Body of pancreas (tissue), 4 donors: Measurements from ENCODE around the gene UFSP2. TPM values are rescaled to one million over a fixed set of nuclear protein-coding genes. Genes with fewer than 3 reads are reported as not detected.

Source experiments
- ATAC-seq: fragments of 150-250 bp; one replicate; pipeline ENCODE4 v1.9.1; 2016
- DNase-seq, 4 donors: peaks; one replicate each; pipeline ENCODE4 v3.0.0-alpha.2; 2019
- H3K27ac ChIP-seq, 4 donors: fragments of 200-600 bp; sonication (generic); 1 replicate in 3 of 4; 2 replicates in 1 of 4; pipeline versions ENCODE4 v1.5.1 to v1.6.1; 2016 to 2019; ENCODE audit warnings: mild to moderate bottlenecking in 1 of 4, mixed read lengths in 1 of 4, moderate library complexity in 1 of 4
- H3K27me3 ChIP-seq, 2 donors: fragments of 200-600 bp; sonication (generic); one replicate each; pipeline ENCODE4 v1.6.0; 2016; ENCODE audit warnings: mild to moderate bottlenecking in 1 of 2
- H3K36me3 ChIP-seq, 2 donors: fragments of 200-600 bp; sonication (generic); replicated peaks in 1 of 2; 2 replicates each; pipeline ENCODE4 v1.5.1; 2016; ENCODE audit warnings: low read depth in 2 of 2; ENCODE audit not compliant: insufficient read depth in 1 of 2
- H3K4me1 ChIP-seq: fragments of 200-600 bp; sonication (generic); one replicate; pipeline ENCODE4 v1.6.0; 2016
- H3K4me3 ChIP-seq, 2 donors: fragments of 200-600 bp; sonication (generic); 1 replicate in 1 of 2; 2 replicates in 1 of 2; pipeline ENCODE4 v1.5.1; 2016 to 2019
- H3K9me3 ChIP-seq, 3 donors: fragments of 200-600 bp; sonication (generic); 1 replicate in 2 of 3; 2 replicates in 1 of 3; pipeline ENCODE4 v1.5.1; 2016
- POLR2A ChIP-seq, 3 donors: fragments of 450-650 bp; IDR thresholded peaks; one replicate each; pipeline ENCODE4 v1.6.1; 2016; ENCODE audit warnings: antibody characterized with exemption in 3 of 3, mild to moderate bottlenecking in 2 of 3
- WGBS, 2 donors: methylation state at CpG; one replicate each; pipeline ENCODE4 v1.1.5; 2017; 5-methylcytosine and 5-hydroxymethylcytosine counted together
- intact Hi-C: fragments of 100-400 bp; cut with DNase I; formaldehyde crosslinking; loops from one replicate; pipeline ENCODE4 v1.15.1; 2023
- total RNA-seq, 2 donors: library from RNA; depleted of rRNA; stranded (reverse); fragments of >200 nt; gene quantifications; one replicate each; pipeline ENCODE4 v1.1.0, GENCODE V29; 2016
- TF ChIP-seq, protein P1 (sequence below), 7 experiments: fragments of 450-650 bp in 4 of 7; fragments of 200-600 bp in 3 of 7; sonication (generic) in 3 of 7; IDR thresholded peaks; one replicate each; pipeline ENCODE4 v1.5.1; 2016 to 2019; ENCODE audit warnings: antibody characterized with exemption in 7 of 7

The UFSP2 gene
- total RNA-seq, 2 donors from 2014 or later, result 14.8 to 18.5 TPM

DNA sequence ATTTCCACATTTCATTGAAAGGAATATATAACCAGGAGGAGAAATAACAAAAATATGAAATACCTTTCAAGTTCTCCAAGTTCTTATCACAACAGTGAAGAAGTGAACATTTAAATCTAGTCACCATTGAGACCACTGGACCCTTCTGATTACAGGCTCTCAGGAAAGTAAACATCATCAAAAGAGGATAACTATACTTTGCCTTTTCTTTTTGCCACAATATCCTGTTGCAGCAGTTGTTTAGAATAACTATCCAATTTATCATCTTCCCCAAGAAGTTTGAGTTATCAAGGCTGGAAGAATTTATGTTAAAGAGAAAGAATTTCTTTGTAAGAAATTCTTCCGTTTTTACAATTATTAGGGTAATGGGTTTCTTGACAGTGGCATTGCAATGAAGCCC, 33.6 kb downstream of the UFSP2 start:
- TF ChIP-seq, protein P1, sequence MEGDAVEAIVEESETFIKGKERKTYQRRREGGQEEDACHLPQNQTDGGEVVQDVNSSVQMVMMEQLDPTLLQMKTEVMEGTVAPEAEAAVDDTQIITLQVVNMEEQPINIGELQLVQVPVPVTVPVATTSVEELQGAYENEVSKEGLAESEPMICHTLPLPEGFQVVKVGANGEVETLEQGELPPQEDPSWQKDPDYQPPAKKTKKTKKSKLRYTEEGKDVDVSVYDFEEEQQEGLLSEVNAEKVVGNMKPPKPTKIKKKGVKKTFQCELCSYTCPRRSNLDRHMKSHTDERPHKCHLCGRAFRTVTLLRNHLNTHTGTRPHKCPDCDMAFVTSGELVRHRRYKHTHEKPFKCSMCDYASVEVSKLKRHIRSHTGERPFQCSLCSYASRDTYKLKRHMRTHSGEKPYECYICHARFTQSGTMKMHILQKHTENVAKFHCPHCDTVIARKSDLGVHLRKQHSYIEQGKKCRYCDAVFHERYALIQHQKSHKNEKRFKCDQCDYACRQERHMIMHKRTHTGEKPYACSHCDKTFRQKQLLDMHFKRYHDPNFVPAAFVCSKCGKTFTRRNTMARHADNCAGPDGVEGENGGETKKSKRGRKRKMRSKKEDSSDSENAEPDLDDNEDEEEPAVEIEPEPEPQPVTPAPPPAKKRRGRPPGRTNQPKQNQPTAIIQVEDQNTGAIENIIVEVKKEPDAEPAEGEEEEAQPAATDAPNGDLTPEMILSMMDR (IDR thresholded peaks at IDR 0.05), result no peak
- no peak for TF ChIP-seq POLR2A (IDR thresholded peaks at IDR 0.05)
- DNase-seq (no peak), ATAC-seq (no peak)
- intact Hi-C loops, result no loop called here
- Histone ChIP-seq H3K36me3 (no peaks in the 10 kb centered on the region), H3K9me3 (no peaks in the 10 kb centered on the region), H3K27me3 (no peaks in the 10 kb centered on the region), H3K4me1 (peaks cover 20% of the 10 kb centered on the region), H3K27ac (no peak overlapping the region), H3K4me3 (no peak overlapping the region)
- 78 to 88% methylated on average over 1 of the region's 1 CpG for WGBS, 2 donors

DNA sequence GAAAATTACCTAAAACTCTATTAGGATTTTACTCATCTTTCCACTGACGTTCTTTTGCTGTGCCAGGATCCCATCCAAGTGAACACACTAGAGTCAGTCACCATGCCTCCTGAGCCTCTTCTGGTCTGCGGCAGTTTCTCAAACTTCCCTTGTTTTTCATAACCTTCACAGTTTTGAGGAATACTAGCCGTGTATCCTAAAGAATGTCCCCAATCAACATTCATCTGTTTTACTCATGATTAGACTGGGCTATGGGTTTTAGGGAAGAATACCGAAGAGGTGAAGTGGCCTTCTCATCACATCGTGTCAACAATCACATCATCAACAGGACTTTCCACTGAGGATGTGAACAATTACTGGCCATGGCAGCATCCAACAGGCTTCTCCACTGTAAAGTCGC, 34.8 kb downstream of the UFSP2 start:
- no peak for TF ChIP-seq POLR2A (IDR thresholded peaks at IDR 0.05)
- TF ChIP-seq, protein P1 (IDR thresholded peaks at IDR 0.05), result no peak
- no peaks in the 10 kb centered on the region for H3K36me3 ChIP-seq
- H3K27me3 ChIP-seq, result no peaks in the 10 kb centered on the region
- 85 to 92% methylated on average over 6 of the region's 6 CpGs for WGBS, 2 donors
- peaks cover 18% of the 10 kb centered on the region for H3K4me1 ChIP-seq
- no peak overlapping the region for H3K4me3 ChIP-seq
- DNase-seq, result no peak
- ATAC-seq, result no peak
- H3K9me3 ChIP-seq, result no peaks in the 10 kb centered on the region
- intact Hi-C loops, result no loop called here
- no peak overlapping the region for H3K27ac ChIP-seq

DNA sequence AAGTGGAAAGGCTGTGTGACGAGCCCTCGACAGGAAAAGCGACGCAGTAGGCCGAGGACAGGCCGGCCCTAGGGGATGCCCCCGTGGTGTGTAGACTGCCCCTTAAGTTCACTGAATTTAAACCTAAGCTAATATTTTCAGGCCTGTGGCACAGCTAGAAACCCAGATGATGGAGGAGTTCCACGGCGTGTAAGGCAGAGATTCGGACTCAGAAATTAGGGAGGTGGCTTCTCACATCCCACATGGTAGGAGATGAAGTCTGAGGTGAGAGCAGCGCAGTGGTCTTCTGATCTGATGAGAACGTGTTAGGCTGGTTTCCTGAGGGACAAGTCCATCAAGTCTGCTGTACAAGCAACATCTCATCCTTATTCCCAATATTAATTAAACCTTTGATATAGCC, 37.8 kb downstream of the UFSP2 start:
- H3K27ac ChIP-seq, result no peak overlapping the region
- no peaks in the 10 kb centered on the region for H3K27me3 ChIP-seq
- DNase-seq (no peak), ATAC-seq (no peak)
- no peaks in the 10 kb centered on the region for H3K9me3 ChIP-seq
- intact Hi-C loops, result no loop called here
- H3K36me3 ChIP-seq, result no peaks in the 10 kb centered on the region
- H3K4me3 ChIP-seq, result no peak overlapping the region
- peaks cover 16% of the 10 kb centered on the region for H3K4me1 ChIP-seq
- TF ChIP-seq POLR2A (IDR thresholded peaks at IDR 0.05), result no peak
- TF ChIP-seq, protein P1 (IDR thresholded peaks at IDR 0.05), result no peak
- 87 to 93% methylated on average over 12 of the region's 12 CpGs for WGBS, 2 donors

DNA sequence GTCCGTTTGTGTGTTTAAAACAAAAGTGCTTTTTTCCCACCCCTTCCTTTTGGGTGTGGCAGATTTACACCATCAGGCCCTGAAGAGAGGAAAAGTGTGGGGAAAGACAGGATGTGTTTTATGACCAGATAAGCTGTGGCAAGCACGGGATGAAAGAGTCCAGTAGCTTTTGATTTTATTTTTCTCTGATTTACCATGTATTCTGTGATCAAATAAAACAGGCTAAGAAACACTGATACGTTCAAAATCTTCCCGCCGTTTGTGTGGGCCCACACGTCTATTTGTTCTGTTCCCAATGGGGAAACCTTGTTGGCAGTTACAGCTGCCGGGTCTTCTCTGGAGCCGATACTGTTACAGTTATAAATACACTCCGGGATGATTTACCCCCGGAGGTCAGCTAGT, 40.8 kb downstream of the UFSP2 start:
- Histone ChIP-seq H3K4me3 (no peak overlapping the region), H3K9me3 (no peaks in the 10 kb centered on the region), H3K27ac (no peak overlapping the region), H3K36me3 (no peaks in the 10 kb centered on the region), H3K4me1 (peaks cover 40% of the 10 kb centered on the region), H3K27me3 (no peaks in the 10 kb centered on the region)
- no peak for ATAC-seq
- intact Hi-C loops, result no loop called here
- 57 to 58% methylated on average over 10 of the region's 10 CpGs for WGBS, 2 donors
- no peak for DNase-seq
- no peak for TF ChIP-seq POLR2A (IDR thresholded peaks at IDR 0.05)
- TF ChIP-seq, protein P1 (IDR thresholded peaks at IDR 0.05), result no peak

DNA sequence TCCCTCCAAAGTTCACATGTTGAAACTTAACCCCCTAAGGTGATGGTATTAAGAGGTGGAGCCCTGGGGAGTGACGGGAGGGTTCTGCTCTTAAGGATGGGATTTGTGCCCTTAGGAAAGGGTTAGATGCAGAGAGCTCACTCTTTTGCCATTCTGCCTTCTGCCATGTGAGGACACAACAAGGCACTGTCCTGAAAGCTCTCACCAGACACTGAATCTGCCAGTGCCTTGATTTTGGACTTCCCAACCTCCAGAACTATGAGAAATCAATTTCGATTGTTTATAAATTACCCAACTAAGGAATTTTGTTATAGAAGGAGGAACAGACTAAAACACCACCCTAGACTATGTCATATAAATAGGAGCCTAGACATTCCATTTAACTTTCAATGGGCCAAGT, 41.7 kb downstream of the UFSP2 start:
- Histone ChIP-seq H3K4me3 (no peak overlapping the region), H3K4me1 (peaks cover 49% of the 10 kb centered on the region), H3K9me3 (no peaks in the 10 kb centered on the region), H3K36me3 (no peaks in the 10 kb centered on the region), H3K27me3 (no peaks in the 10 kb centered on the region), H3K27ac (peak overlapping the region; percentile 48 to 80 (median 66))
- ATAC-seq, result peak; percentile 1
- TF ChIP-seq, protein P1 (IDR thresholded peaks at IDR 0.05), result no peak
- no peak for TF ChIP-seq POLR2A (IDR thresholded peaks at IDR 0.05)
- intact Hi-C loops, result no loop called here
- no peak for DNase-seq
- WGBS, 2 donors, result 67 to 84% methylated on average over 2 of the region's 2 CpGs
